Stomach (tissue), 9 donors: ENCODE measurements around the gene CBX2. TPM values are rescaled to one million over a fixed set of nuclear protein-coding genes. Genes with fewer than 3 reads are reported as not detected.

Experiments
- DNase-seq, 2 donors: peaks; one replicate each; pipeline versions ENCODE4 v3.0.0 to v3.0.0-alpha.2; 2013 to 2019
- H3K27ac ChIP-seq, 5 donors: fragments of 200-600 bp in 4 of 5; sonication (generic) in 4 of 5; one replicate each; pipeline ENCODE4 v1.5.1; 2013 to 2019; ENCODE audit warnings: mild to moderate bottlenecking in 1 of 5, moderate library complexity in 1 of 5
- H3K27me3 ChIP-seq, 3 donors: fragments of 200-600 bp; sonication (generic); one replicate each; pipeline ENCODE4 v1.5.1; 2017 to 2019; ENCODE audit warnings: mixed run types in 1 of 3
- H3K36me3 ChIP-seq, 4 donors: fragments of 200-600 bp; sonication (generic); 1 replicate in 3 of 4; 2 replicates in 1 of 4; pipeline ENCODE4 v1.5.1; 2016 to 2019
- H3K4me1 ChIP-seq, 4 donors: fragments of 200-600 bp; sonication (generic); one replicate each; pipeline ENCODE4 v1.5.1; 2016 to 2019
- H3K4me3 ChIP-seq, 4 donors: fragments of 200-600 bp; sonication (generic) in 3 of 4; one replicate each; pipeline ENCODE4 v1.5.1; 2016 to 2019; ENCODE audit warnings: mild to moderate bottlenecking in 1 of 4
- H3K9me3 ChIP-seq, 4 donors: fragments of 200-600 bp; sonication (generic); one replicate each; pipeline ENCODE4 v1.5.1; 2016 to 2019
- CTCF ChIP-seq, 7 experiments: fragments of 450-650 bp in 4 of 7; fragments of 200-600 bp in 3 of 7; sonication (generic) in 3 of 7; IDR thresholded peaks; one replicate each; pipeline ENCODE4 v1.5.1; 2016 to 2019; ENCODE audit warnings: antibody characterized with exemption in 7 of 7, control low read depth in 2 of 7, mild to moderate bottlenecking in 1 of 7
- EP300 ChIP-seq: sonication (generic); formaldehyde crosslinking; IDR thresholded peaks from one replicate; pipeline ENCODE4 v1.6.1; 2017; ENCODE audit warnings: antibody characterized with exemption
- POLR2A ChIP-seq, 4 donors: fragments of 450-650 bp; IDR thresholded peaks; one replicate each; pipeline ENCODE4 v1.6.1; 2016; ENCODE audit warnings: antibody characterized with exemption in 4 of 4, control low read depth in 2 of 4, mild to moderate bottlenecking in 1 of 4, moderate library complexity in 1 of 4
- POLR2AphosphoS5 ChIP-seq, 3 donors: sonication (generic); formaldehyde crosslinking; IDR thresholded peaks; one replicate each; pipeline ENCODE4 v1.6.1; 2016; ENCODE audit warnings: antibody characterized with exemption in 3 of 3
- WGBS, 5 donors: extraction: QIAGEN DNeasy Blood & Tissue Kit in 3 of 5; methylation state at CpG; one replicate each; pipeline versions ENCODE4 v1.1.5 to v1.1.7; 2013 to 2018; 5-methylcytosine and 5-hydroxymethylcytosine counted together
- intact Hi-C: fragments of 100-400 bp; cut with DNase I; formaldehyde crosslinking; loops from one replicate; pipeline ENCODE4 v1.15.1; 2023; ENCODE audit warnings: low total_unique reads
- polyA plus RNA-seq, 3 donors: library from polyadenylated mRNA; stranded (reverse); fragments of 200-250 nt; gene quantifications; one replicate each; pipeline ENCODE4 v1.2.3, GENCODE V29; 2013
- total RNA-seq, 5 donors: library from RNA; depleted of rRNA; stranded (reverse); fragments of >200 nt; gene quantifications; one replicate each; pipeline versions ENCODE4 v1.1.0 to v1.2.3, GENCODE V29; 2014 to 2016
- donor health status: healthy with polysubstance abuse.
- donor health status: Bipolar disorder and iron deficiency.
- donor health status: healthy.

The CBX2 gene
- total and polyA plus RNA-seq, 8 donors: under 0.01 to 1.3 (median 1.0) TPM; not detected in 3

GRCh38 chr17:79818026-79818758 is 40.2 kb downstream of the CBX2 start:
- H3K4me1 ChIP-seq: peaks cover 23 to 27% (median 25%) of the 10 kb centered on the region in 4 donors
- H3K36me3 ChIP-seq: no peaks in the 10 kb centered on the region
- intact Hi-C loops: no loop called here
- WGBS, 5 donors: 89 to 96% (median 92%) methylated on average over 8 to 12 of the region's 12 CpGs
- no peak for DNase-seq
- H3K4me3 ChIP-seq: no peak overlapping the region
- no peaks in the 10 kb centered on the region for H3K9me3 ChIP-seq
- H3K27ac ChIP-seq: no peak overlapping the region
- H3K27me3 ChIP-seq: peaks cover 20 to 52% (median 35%) of the 10 kb centered on the region in 3 donors
- TF ChIP-seq CTCF (IDR thresholded peaks at IDR 0.05): no peak
- TF ChIP-seq POLR2A (IDR thresholded peaks at IDR 0.05): no peak
- TF ChIP-seq EP300: no peak
- no peak for TF ChIP-seq POLR2AphosphoS5 (IDR thresholded peaks at IDR 0.05)

- intact Hi-C loops: no loop called here
- H3K27me3 ChIP-seq: peaks cover 12 to 43% (median 27%) of the 10 kb centered on the region in 3 donors
- no peaks in the 10 kb centered on the region for H3K9me3 ChIP-seq
- 84 to 89% (median 87%) methylated on average over 5 of the region's 5 CpGs for WGBS, 5 donors
- no peak for TF ChIP-seq CTCF (IDR thresholded peaks at IDR 0.05)
- TF ChIP-seq EP300: no peak
- TF ChIP-seq POLR2A (IDR thresholded peaks at IDR 0.05): no peak
- no peak for TF ChIP-seq POLR2AphosphoS5 (IDR thresholded peaks at IDR 0.05)
- no peak overlapping the region for H3K4me3 ChIP-seq
- H3K4me1 ChIP-seq: peaks cover 17 to 18% (median 17%) of the 10 kb centered on the region in 4 donors
- no peak for DNase-seq
- H3K27ac ChIP-seq: no peak overlapping the region
- H3K36me3 ChIP-seq: no peaks in the 10 kb centered on the region
Measured at GRCh38 chr17:79819085-79819484, 41.1 kb downstream of the CBX2 start.

- peaks cover 11 to 12% (median 11%) of the 10 kb centered on the region in 4 donors for H3K4me1 ChIP-seq
- no peak for DNase-seq
- intact Hi-C loops: no loop called here
- no peak for TF ChIP-seq EP300
- no peak for TF ChIP-seq POLR2A (IDR thresholded peaks at IDR 0.05)
- no peak for TF ChIP-seq POLR2AphosphoS5 (IDR thresholded peaks at IDR 0.05)
- no peak for TF ChIP-seq CTCF (IDR thresholded peaks at IDR 0.05)
- 87 to 95% (median 89%) methylated on average over 13 of the region's 13 CpGs for WGBS, 5 donors
- H3K9me3 ChIP-seq: no peaks in the 10 kb centered on the region
- H3K27me3 ChIP-seq: peaks cover 7 to 43% (median 21%) of the 10 kb centered on the region in 3 donors
- H3K27ac ChIP-seq: no peak overlapping the region
- no peak overlapping the region for H3K4me3 ChIP-seq
- H3K36me3 ChIP-seq: no peaks in the 10 kb centered on the region
Measured at GRCh38 chr17:79819534-79820276, 41.8 kb downstream of the CBX2 start.

- DNase-seq: no peak
- H3K27me3 ChIP-seq: peaks cover 0 to 37% (median 9%) of the 10 kb centered on the region in 3 donors
- intact Hi-C loops: no loop called here
- no peaks in the 10 kb centered on the region for H3K36me3 ChIP-seq
- no peaks in the 10 kb centered on the region for H3K9me3 ChIP-seq
- WGBS, 5 donors: 80 to 87% (median 85%) methylated on average over 4 of the region's 4 CpGs
- peaks cover 0 to 2% (median under 1%) of the 10 kb centered on the region in 4 donors for H3K4me1 ChIP-seq
- H3K27ac ChIP-seq: no peak overlapping the region
- no peak for TF ChIP-seq POLR2AphosphoS5 (IDR thresholded peaks at IDR 0.05)
- no peak for TF ChIP-seq EP300
- no peak for TF ChIP-seq POLR2A (IDR thresholded peaks at IDR 0.05)
- no peak for TF ChIP-seq CTCF (IDR thresholded peaks at IDR 0.05)
- H3K4me3 ChIP-seq: no peak overlapping the region
Measured at GRCh38 chr17:79820959-79821330, 43.0 kb downstream of the CBX2 start.
